GM18498 (cell line): ENCODE measurements around the gene HOXA6.
A peak's percentile ranks its signal among the peaks of the same experiment; 100 is the strongest.

Experiments used
- ATAC-seq: cut with Tn5 transposase; IDR thresholded peaks from one replicate; pipeline ENCODE4 v1.9.1; 2021; ENCODE audit warnings: mild to moderate bottlenecking, moderate library complexity; ENCODE audit not compliant: unreplicated experiment

The HOXA6 gene

DNA sequence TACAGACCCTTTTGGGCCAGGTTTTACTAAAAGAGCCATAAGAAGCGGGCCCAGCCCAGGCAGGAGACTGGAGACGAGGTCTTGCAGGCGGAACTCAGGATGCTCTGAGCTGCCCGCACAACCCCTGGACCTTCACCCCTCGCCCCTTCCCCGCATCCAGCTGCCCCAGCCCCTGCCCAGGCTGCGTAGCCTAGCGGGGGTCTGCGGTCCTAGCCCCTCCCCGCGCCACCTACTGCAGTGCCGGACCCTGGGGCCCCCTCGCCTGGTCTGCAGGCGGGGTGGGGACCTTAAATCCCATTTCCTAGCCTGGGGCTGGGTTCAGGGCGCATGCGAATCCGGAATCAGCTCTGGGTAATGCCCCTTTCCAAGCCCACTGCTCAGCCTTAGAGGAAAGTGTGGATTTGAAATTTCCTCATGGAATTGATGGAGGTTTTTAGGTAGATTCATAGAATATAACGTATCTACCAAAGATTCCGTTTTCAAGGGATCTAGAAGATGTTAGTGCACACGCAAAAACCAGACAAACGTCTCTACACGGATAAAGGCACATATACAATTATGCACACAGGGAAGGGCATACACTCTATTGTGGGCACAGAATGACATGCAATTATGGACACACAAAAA lies 5.4 kb upstream of the HOXA6 start:
- ATAC-seq = no peak

DNA sequence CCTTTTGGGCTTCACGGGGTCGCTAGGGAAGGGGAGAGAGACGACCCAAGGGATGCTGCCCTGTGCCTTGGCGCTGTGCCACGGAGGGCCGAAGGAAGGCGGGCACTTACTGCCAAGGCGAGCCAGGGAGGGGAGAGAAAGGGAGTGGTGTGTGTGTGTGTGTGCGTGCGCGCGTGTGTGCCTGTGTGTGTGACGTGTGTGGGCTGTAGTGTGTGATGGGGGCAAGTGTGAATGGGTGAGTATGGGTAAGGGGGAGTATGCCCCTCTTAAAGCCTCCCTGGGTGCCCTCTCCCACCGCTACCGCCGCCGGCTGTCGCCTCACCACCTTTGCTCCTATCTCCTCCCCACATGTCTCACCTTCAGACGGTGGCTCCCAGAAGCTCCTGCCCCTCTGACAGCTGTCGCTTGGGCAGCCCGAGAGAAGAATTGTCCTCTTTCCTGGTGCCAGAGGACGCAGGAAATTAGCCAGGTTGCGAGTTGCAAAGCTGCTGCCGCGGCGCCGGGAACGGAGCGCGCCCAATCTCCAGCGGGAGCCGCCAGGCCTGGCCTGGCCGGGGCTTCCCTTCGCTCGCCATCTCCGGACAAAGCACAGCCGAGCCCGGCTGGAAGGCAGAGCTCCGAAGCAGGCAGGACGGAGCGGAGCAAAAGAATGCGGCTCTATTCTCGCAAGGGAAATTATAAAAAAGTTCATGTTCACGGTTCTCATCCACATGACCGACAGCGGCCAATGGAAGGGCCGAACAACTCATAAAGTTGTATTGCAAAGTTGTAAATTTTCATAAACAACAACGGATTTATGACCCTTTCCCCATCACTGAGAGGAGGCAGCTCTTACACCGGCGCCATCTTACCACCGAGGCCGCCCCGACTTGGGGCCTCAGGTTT lies 4.6 kb upstream of the HOXA6 start, which contains the start of gene HOXA3:
HOXA3 (minus strand) TSS at position 653 of the 885 bp plus-strand sequence. CDS start 41,943 bp downstream, outside the sequence.
- no peak for ATAC-seq

DNA sequence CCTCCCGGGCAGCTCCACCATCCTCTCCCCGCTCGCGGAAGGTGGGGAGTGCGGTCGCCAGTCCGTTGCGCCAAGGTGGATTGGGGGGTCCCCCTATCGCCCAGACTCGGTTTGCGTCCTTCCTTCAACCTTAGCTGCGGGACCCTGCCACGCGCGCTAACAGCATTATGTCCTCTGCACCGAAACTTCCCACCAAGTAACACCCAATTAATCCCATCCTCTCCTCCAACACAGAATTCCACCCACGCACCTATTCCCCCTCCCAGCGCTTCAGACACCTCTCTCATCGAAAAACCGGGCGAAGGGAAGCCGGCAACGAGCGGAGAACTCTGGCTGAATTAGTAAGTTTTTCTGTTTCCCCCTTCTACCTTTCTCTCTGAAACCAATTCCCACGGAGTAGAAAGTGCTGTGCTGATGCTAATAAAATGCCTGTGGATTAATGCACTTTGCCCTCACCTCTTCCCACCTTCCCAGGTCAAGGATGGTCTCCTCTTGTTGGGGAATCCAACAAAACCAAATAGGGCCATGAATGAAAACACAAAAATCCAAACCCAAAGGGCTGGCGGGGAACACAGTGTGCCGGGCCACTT lies 3.9 kb upstream of the HOXA6 start:
- ATAC-seq = no peak

DNA sequence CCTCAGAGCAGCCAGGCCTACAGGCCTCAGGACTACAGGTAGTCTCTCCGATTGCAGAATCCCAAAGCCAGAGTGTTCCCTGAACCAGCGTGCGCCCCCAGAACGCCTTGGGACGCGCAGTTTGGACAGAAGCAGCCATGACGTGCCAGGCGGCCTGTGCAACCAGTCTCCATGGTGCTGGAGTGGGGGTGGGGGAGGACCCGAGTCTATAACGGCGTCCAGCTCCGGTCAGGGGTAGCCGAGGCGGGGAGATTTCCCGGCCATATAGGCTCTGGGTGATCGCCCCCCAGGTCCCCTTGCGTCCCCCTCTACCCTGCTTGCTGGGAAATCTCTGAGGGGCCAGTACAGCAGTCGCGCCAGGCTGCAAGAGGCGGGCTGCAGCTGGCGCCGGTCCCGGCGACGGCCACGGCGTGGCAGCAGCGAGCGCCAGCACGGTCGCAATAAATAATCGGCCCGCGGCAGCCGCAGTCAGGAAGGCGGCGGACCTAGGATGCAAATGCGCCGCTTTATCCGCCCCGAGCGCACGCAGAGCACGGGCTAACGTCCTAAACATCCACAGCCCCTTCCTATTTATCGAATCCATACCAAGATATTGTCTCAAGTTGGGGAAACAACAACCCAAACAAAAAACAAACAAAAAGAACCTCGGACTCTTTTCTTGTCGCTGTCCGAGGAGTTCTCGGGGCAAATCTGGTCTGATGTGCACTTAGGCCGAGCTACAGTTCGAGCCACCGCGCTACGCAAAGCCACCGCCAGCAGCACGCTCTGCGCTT lies 3.2 kb upstream of the HOXA6 start:
- ATAC-seq = peak; percentile 90

DNA sequence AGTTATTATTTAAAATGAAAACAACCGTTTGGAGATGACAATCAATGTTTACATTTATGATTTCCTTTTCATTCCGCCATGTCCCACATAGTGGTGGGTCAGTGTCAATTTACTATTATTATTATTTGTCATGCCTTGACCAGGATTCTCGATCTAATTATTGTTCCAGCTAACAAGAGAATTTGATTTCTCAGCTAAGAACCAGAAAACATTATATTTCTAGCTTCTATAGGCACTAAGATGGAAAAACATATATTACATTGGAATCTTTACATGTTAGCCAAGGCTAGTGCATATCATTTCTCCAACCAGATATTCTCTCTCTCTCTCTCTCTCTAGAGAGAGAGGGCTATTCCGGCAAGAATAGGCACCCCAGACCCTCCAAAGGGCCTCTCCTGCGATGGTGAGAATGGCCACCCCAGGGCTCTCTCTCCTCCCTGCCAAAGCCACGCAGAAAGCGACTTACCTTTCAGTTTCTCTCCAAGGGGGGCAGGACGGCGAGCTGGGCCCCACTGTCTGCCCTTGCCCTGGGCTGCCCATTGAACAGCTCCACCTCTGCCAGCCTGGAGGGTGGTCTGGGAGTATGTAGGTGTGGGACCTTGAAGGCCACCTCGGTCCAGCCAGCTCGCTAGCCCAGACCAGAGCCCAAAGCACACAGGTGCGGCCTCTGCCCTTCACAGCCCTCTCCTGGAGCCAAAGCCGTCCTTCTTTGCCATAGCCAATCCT lies 2.4 kb upstream of the HOXA6 start:
- ATAC-seq = no peak

DNA sequence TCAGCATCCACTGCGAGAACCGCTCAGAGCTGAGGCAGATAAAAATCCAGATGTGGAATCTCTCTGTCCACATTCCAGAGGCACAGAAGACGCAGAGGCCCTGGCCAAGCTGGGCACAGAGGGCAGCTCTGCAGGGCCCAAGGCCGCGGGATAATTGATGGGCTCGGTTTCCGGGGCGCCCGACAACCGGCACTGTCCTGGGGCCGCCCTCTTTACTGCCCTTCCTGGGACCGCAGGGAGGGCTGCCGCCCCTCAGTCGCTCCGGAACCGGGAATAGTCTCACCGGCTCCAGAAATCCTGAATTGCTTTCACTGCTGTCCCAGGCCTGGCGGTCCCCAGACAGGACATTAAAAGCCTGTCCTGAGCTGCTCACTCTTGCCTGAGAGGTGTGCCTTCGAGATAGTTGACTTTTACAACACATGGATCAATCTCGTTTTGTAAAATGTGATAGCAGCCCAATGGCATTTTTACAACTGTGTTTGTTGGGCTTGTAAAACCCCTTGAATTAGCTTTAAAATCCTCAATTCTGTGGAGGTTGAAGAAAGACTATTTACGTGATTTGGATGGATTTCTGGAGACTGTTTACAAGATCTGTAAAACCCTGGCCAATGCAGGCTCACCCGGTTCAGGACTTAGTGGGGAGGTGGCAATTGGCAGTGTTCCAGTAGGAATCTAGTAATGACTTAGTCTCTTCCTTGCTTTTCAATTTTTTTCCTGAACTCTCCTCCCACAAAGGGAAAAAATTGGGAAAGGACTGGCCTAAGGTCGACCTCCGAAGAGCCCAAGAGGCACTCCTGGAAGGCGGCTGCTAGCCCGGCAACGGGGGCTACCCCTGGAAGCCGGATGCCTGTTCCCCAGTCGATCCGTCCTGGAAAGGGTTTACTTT lies 1.4 kb upstream of the HOXA6 start:
- ATAC-seq = no peak

DNA sequence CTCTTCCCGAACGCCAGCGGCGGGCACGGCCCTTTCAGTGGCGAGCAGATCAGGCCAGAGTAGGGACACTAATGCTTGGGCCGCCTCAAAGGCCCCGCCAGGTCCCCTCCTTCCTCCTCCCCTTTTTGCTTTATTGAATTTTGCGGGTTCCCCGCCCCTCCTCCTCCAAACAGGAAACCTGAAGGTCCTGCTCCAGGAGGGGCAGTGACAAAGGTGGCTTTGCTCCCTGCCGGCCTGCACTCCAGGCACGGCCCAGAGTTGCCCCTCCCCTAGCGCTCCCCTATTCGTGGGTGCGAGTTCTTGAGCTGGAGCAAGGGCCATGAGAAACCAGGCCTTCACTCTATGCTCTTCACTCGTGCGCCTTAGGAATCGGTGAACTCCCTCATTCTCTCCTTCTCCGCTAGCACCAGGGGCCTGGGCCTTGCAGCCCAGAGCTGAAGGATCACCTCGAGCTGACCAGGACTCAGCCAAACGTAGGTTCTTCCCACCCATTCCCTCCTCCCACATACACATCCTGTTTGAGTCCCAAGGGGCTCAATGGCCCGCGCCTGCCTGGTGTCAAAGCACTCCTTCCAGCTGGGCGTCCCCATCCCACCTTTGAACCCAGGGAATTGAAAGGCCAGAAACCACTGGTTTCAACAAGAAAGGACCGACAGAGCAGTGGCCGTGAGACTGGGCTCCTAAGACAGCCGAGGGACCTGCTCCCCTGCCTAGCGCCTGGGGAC lies 619 bp upstream of the HOXA6 start:
- ATAC-seq = no peak

DNA sequence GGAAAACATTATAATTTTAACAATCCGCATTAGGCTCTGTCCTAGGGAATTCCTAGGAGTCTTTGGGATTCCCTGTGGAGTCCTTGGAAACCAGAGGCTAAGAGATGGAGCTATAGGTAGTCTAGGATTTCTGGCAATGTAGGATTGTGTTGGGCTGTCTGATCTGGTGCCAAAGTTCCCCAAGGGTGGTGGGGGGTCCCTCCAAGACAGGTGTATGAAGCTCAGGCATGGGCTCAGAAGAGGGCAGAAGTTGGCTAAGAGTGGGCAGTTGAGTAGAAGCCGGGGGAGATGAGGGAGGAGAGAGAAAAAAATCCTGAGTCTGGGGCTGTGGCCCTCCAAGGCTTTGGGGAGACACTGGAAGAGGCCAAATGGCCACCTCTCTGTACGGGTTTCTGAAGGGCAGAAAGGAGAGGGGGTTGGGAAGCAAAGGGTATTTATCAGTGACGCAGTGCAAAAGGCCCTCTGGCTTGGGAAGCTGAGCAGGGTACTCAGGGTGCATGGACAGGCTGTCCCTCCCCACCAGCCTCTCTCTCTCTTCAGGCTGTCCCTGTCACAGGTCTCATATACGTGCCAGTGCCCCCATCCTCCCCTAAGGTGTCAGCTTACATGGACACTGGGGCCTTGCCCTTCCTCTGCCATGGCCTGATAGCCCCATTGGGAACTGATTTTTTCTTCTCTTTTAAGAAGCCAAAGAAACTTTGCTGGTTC lies 929 bp downstream of the HOXA6 start:
- ATAC-seq = no peak

DNA sequence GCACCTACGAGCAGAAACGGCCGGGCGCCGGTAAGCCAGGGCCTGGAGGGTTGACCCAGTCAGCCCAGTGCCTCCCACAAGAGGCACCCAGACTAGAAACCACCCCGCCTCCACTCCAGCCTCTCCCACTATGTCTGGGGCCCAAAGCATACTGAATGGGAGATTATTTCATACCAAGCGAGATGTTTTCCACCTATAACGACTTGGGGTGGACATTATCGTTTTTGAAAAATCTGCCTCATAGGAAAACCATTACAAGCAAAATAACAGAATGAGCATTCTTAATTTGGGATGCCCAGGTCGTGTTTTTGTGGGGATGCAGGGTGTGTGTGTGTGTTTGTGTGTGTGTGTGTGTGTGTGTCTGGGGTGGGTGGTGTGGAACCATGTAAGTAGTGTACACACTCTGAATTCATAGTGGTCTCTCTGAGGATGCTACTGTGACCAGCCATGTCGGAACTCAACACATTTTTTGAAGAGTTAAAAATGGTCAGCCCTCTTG lies 1.6 kb downstream of the HOXA6 start:
- ATAC-seq = no peak

DNA sequence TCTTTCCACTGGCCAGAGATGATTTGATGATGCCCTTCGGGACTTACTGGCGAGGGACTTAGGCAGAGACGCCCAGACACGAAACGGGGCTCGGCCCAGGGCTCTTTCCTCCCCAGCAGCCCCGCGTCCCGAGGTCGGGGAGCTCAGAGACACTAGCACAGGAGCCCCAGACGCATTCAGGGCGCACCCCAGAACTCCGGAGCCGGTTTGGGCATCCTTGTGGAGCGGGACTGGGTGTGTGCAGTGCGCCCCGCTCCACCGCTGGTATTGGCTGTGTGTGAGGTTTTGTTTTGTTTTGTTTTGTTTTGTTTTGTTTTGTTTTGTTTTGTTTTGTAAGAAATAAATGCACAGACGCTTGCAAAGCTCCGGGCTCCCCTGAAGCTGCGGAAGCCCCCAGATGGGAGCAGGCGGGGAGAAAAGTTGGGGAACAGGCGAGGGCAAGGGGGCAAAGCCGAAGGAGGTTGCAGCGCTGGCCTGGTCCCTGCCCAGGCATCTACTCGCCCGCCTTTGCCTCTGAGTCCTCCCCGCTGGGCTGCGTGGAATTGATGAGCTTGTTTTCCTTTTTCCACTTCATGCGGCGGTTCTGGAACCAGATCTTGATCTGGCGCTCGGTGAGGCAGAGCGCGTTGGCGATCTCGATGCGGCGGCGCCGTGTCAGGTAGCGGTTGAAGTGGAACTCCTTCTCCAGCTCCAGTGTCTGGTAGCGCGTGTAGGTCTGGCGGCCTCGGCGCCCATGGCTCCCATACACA lies 2.2 kb downstream of the HOXA6 start:
- ATAC-seq = no peak

DNA sequence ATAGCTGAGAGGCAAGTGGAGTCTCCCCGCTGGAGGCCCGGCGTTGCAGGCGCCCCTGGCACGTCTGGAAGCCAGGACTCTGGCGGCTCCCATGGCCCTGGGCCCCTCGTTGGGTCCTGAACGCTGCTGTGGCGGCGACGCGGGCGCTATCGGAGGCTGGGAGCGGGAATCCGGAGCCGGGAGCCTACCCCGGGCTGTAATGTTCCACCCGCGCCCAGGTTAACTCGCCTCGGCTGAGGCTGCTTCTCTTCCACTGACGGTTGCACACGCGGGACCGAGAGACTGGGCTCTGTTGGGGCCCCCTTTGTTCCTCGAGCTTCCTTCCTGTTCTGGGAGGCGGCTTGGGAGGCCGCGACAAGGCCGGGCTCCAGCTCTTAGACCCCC lies 2.8 kb downstream of the HOXA6 start:
- no peak for ATAC-seq

DNA sequence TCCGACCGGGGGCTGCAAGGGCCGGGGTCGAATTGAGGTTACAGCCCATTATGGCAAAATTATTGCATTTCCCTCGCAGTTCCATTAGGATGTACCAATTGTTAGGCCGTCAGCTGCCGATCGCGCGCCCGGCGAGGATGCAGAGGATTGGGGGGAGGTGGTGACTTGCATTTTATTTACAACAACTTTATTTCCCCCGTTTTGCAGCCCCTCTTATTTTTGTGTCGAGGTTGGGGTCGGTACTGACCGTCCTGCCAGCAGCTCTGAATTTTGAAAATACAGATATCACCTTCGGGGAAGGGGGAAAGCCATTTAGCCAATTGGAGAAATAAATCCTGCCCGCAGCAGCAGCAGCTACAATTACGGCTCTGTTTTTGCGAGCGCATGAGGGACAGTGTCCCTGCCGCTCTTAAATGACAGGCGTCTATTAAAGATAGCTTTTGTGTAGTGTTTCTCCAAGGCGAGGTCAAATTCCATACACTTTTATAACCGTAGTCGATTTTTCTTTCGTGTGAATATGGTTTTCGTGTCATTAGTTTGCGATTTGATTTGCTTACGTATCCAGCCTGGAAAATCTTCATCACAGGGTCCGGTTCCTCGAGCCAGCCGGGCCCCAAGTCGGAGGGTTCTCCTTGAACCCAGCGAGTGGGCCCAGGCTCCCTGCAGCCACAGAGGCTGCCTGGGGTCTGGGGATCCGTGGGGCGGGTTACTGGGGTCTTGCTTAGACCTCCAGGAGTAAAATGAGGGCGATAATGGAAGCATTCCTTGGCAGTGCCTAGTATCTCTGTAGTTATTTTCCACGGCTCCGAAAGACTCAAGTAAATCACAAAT lies 3.4 kb downstream of the HOXA6 start:
- ATAC-seq = no peak

DNA sequence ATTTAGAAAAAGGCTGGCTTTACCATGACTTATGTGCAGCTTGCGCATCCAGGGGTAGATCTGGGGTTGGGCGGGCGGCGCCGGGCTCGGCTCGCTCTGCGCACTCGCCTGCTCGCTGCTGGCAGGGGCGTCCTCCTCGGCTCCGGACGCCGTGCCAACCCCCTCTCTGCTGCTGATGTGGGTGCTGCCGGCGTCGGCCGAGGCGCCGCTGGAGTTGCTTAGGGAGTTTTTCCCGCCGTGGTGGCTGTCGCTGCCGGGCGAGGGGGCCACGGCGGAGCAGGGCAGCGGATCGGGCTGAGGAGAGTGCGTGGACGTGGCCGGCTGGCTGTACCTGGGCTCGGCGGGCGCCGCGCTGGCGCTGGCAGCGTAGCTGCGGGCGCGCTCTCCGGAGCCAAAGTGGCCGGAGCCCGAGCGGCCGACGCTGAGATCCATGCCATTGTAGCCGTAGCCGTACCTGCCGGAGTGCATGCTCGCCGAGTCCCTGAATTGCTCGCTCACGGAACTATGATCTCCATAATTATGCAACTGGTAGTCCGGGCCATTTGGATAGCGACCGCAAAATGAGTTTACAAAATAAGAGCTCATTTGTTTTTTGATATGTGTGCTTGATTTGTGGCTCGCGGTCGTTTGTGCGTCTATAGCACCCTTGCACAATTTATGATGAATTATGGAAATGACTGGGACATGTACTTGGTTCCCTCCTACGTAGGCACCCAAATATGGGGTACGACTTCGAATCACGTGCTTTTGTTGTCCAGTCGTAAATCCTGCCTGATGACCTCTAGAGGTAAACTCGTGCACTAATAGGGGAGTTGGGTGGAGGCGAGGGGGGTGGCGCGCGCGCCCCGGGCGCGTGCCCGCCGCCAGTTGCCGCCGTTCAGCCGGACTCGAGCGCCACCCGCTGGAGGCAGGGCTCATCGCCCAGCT lies 4.3 kb downstream of the HOXA6 start, which contains the start of gene HOXA5:
HOXA5 (minus strand) TSS at position 659 of the 927 bp plus-strand sequence; CDS start at position 585, 74 bp downstream.
- no peak for ATAC-seq

DNA sequence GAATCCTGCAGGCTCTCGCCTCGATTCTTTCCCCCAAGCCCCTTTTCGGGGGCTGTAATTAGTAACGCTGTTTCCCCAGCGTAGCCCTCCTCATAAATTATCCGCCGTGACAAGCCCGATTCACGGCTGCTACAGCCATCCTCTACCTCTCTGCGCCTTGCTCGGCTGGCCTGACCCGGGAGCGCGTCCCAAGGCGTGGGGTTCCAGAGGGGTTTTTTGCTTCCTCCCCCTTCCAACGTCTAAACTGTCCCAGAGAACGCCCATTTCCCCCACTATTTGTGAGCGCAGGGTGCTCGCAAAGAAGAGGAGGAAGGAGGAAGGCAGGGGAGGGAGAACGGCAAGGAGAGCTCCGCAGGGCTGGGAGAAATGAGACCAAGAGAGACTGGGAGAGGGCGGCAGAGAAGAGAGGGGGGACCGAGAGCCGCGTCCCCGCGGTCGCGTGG lies 5.0 kb downstream of the HOXA6 start:
- ATAC-seq = no peak

DNA sequence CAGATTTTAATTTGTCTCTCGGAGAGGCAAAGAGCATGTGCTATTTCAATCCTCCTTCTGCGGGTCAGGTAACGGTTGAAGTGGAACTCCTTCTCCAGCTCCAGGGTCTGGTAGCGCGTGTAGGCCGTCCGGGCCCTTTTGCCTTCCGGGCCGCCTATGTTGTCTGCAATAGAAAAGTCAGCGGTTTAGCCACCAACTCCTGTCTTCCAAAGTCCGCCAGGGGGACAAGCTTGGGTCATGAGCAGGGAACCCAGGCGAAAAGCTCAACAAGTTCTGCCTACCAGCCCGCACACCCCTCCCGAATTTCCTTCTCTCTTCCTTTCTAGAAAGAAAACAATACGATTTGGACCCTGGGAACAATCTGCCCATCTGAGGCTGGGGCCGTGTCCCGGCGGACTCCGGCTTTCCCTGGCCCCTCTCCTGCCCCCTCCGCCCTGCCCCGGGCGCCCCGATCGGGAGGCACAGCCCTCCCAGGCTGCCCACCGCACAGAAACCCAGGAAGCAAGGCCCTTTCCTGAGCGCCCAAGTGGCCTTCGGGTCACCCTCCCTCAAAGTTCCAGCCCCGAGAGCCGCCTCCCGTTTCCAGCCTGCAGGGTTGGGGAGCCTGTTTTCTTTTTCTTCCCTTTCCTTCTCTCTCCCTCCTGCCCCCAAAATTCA lies 5.5 kb downstream of the HOXA6 start:
- ATAC-seq = no peak
